GM12873 (cell line): ENCODE measurements around the gene INA.
"Not testable (repeated sequence)": the region's sequence is repeated elsewhere in the genome, so short reads cannot be mapped to it uniquely, and the experiment has no call there.

ENCODE experiments used
- TF ChIP-seq, protein P1 (sequence below): IDR thresholded peaks from 2 replicates; pipeline ENCODE4 v1.5.1; 2012; ENCODE audit warnings: low read depth, mild to moderate bottlenecking, moderate library complexity, low read length, control low read depth; ENCODE audit not compliant: insufficient read depth; ENCODE audit errors: missing control alignments

The INA gene

DNA sequence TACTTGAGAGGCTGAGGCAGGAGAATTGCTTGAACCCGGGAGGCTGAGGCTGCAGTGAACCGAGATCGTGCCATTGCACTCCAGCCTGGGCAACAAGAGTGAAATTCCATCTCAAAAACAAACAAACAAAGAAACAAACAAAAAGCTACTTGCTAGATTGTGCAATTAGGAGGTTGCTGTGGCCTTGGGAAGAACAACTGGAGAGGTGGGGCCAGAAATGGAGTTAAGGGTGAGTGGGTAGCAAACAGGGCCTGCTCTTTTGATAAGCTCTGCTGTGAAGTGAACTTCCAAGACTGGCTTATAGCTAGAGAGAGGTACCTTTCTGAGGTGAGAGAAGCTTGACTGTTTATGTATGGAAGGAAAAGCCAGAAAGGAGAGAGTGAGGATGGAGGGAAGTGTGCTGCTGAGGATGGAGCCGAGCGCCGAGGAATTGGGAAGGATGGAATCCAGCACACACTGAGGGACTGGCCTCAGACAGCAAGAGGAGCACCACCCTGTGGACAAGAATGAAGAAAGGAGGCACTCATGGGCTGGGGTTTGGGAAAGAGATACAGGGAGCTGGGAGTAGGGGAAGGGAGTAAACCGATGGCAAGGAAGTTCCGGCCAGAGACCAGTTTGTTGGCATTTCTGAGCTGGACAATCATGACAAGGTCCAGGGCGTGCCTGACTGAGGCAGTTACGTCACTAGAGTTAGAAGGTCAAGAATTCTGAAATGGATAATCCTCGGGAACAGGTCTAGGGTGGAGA, 38.3 kb upstream of the INA start:
- TF ChIP-seq, protein P1, sequence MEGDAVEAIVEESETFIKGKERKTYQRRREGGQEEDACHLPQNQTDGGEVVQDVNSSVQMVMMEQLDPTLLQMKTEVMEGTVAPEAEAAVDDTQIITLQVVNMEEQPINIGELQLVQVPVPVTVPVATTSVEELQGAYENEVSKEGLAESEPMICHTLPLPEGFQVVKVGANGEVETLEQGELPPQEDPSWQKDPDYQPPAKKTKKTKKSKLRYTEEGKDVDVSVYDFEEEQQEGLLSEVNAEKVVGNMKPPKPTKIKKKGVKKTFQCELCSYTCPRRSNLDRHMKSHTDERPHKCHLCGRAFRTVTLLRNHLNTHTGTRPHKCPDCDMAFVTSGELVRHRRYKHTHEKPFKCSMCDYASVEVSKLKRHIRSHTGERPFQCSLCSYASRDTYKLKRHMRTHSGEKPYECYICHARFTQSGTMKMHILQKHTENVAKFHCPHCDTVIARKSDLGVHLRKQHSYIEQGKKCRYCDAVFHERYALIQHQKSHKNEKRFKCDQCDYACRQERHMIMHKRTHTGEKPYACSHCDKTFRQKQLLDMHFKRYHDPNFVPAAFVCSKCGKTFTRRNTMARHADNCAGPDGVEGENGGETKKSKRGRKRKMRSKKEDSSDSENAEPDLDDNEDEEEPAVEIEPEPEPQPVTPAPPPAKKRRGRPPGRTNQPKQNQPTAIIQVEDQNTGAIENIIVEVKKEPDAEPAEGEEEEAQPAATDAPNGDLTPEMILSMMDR = no peak

GRCh38 chr10:103241262-103242011, 35.5 kb upstream of the INA start:
- TF ChIP-seq, protein P1 = no peak

DNA sequence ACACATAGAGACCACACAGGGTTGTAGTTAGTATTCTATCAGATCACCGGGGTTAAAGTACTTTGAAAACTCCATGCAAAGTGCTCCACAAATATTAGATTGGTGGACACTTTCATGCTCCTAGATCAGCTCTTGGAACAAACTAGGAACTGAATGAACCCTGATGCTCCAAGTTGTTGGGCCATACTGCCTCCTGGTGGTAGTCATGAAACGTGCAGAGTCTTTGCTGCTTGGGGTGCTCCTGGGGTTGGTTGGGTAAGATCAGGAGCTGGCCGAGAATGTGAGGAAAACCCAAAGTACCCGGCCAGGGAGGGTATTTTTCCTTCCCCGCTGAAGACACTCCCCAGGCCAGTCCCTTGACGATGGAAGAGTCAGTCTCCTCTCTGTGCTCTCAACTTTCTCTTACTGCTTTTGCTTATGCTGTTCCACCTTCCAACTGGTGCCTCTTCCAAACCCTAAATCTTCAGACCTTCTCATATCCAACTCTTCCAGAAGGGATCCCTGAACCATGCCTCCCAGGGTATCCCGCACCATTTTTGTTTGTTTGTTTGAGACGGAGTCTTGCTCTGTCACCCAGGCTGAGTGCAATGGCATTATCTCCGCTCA, 32.2 kb upstream of the INA start:
- TF ChIP-seq, protein P1 = peak; percentile 93

DNA sequence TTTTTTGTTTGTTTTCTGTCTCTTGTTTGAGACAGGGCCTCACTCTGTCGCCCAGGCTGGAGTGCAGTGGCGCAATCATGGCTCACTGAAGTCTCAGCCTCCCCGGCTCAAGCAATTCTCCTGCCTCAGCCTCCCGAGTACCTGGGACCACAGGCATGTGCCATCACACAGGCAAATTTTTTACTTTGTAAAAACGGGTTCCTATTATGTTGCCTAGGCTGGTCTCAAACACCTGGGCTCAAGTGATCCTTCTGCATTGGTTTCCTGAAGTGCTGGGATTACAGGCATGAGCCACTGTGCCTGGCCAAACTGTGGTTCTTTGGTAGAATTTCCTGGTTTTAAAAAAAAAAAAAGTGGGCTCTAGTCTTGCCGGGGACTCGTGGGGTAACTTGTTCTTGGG, 31.4 kb upstream of the INA start, which contains the start of gene RPEL1:
TSS of gene RPEL1 (plus strand) at position 301 of the 400 bp plus-strand sequence. CDS start 110 bp downstream, outside the sequence.
- TF ChIP-seq, protein P1 = not testable (repeated sequence)

GRCh38 chr10:103246324-103246723, 30.6 kb upstream of the INA start:
- TF ChIP-seq, protein P1 = no peak

DNA sequence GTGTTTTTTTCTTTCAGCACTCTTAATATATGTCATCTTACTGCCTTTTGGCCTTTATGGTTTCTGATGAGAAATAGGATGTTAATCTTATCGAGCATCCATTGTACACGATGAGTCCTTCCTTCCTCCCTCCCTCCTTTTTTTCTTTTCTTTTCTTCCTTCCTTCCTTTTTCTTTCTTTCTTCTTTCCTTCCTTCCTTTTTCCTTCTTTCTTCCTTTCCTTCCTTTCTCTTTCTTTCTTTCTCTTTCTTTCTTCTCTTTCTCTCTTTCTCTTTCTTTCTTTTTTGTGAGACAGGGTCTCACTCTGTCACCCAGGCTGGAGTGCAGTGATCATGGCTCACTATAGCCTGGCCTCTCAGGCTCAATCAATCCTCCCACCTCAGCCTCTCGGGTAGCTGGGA, 22.8 kb upstream of the INA start:
- TF ChIP-seq, protein P1 = no peak
